Measurements from ENCODE around the gene TMEM141.
A peak's percentile ranks its signal among the peaks of the same experiment; 100 is the strongest.
"Not testable (repeated sequence)": the region's sequence is repeated elsewhere in the genome, so short reads cannot be mapped to it uniquely, and the experiment has no call there.

TMEM141 gene

DNA sequence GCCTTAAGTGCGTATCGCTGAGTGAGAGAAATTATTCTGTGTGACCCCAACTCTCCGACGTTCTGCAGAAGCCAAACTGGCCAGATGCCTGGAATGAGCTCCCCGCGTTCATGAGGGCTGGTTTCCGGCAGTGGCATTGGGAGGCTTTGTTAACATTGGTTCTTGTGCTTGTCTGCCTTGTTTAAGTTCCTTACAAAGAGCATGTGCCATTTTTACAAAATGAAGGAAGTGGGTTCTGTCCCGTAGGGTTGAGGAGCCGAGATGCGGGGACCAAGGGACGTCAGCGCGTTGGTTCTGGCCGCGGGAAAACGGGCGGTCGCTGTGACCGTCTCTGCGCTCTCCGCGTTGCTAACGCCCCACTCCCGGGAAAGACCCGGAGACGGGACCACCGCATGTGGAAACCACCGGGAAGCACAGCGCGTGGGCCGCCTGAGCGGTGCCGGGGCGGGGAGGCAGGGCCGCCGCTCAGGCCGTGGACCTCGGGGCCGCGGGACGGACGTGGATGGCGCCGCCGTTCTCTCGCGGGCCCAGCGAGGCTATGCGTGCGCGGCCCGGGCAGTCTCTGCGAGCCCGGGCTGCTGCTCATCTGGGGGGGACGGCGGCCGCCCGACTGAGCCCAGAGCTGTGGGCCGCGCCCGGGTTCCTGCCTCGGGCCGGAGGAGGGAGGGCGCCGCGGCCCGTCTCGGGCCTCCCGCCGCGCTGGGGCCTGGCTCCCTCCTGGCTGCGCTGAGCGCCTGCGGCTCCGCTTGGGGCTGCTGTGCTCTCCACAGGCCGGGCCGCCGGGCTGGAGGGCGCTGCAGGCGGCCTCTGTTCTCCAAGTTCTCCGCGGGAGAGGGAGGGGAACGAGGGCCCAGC is 30.1 kb downstream of the TMEM141 start:
- peak; percentile 49 for DNase-seq

- no peak for DNase-seq
These were observed 30.8 kb downstream of the TMEM141 start for GRCh38 chr9:136821826-136822544.

- no peak for DNase-seq
These were observed 32.2 kb downstream of the TMEM141 start for GRCh38 chr9:136823136-136824046.

DNA sequence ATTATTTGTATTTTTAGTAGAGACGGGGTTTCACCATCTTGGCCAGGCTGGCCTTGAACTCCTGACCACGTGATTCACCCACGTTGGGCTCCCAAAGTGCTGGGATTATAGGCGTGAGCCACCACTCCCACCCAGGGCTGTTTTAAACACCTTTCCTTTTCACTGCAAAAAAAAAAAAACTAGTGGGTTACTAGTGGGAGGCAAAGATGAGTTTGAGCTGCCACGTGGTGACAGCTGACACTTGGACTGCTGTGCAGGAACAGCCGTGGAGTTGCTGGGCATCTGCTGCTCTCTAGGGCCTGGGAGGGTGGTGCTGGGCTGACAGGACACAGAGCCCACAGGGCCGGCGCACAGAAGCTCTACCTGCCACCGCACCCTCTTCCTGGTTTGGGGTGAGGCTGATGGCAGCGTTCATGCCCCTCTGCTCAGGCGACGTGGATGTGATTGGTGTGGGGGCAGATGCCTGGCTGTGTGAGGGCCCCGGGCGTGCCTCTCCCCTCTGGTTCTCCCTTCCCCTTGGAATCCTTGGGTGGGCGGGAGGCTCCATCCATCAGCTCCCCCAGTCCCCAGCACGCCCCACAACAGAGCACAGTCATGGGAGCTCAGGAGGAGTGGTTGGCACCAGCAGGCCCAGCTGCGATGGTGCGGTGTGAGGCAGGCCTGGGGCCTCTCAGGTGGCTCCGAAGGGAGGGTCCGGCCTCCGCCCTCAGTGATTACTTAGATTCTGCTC is 33.5 kb downstream of the TMEM141 start:
- no peak for DNase-seq

GRCh38 chr9:136825295-136826187 is 34.4 kb downstream of the TMEM141 start:
- DNase-seq = no peak

GRCh38 chr9:136826188-136826541 is 35.0 kb downstream of the TMEM141 start:
- DNase-seq = no peak

DNA sequence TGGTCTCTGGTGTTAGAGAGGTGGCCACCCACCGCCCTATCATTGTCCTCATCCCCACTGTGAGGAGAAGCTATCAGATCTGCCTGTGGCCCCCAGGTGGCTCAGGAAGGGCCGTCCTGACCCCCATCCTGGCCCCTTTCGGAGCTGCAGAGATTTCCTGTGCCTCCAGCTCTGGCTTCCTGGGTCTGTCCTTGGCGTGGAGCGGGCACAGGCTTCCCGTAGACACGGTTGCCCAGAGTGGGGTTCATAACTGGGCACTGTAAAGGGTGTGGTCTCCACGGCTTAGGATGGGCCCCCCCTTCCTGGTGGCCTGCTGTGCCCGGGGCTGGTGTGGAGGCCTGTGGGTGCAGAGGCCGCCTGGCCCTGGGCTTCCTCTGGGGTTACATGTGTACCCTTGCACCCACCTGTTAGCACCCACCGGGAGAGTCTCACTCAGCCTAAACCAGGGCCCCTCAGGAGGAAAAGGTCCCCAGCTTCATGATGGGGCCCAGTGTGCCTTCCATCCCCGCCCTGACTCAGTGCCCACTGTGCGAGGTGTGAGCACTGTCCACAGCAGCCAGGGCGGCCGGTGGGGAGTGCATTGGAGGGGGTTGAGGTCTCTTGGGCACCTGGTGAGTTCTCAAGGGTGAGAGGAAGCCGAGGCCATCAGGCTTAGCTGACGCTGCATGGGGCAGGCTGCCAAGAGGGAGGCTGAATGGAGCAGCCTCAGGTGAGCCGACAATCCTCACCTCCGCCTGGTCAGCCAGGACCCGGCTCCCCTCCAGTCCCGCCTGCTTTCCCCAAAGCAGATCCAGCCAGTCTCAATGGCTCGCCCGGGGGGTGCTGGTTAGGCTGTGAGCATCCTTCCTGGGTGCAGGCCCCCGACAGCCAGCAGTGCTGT is 35.8 kb downstream of the TMEM141 start:
- DNase-seq = no peak

DNA sequence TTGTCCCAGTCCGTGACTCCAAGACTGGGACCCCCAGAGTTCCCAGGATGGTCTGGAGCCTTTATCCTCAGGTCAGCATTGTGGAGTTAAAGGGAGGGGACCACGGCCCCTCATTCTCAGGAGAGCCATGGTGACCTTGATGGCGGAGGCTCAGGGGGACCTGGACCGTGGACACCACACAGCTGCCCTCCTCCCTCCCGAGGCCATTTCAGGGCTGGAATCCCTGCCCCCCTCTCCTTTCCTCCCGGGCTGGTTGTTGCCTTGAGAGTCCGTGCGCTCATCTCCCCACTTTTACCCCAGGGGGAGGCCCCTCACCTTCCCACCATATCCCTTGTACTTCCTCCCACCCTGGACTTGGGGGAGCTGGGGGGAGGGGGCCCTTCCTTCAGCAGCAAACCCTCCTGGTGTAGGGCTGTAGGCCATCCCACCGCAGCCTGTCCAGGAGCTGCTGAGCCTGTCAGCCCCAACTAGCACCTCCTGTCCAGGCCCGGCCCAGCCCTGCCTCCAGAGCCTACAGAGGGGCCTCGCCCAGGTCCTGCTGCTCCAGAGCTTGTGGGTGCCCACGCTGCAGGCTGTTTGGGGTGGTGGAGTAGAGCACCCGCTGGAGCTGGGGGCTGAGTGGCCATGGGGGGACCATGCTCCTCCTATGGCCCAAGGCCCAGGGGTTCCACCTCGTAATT is 36.8 kb downstream of the TMEM141 start:
- no peak for DNase-seq

GRCh38 chr9:136828474-136829140 is 37.5 kb downstream of the TMEM141 start:
- DNase-seq = no peak

- no peak for DNase-seq
These were observed 38.3 kb downstream of the TMEM141 start for GRCh38 chr9:136829412-136829811.

DNA sequence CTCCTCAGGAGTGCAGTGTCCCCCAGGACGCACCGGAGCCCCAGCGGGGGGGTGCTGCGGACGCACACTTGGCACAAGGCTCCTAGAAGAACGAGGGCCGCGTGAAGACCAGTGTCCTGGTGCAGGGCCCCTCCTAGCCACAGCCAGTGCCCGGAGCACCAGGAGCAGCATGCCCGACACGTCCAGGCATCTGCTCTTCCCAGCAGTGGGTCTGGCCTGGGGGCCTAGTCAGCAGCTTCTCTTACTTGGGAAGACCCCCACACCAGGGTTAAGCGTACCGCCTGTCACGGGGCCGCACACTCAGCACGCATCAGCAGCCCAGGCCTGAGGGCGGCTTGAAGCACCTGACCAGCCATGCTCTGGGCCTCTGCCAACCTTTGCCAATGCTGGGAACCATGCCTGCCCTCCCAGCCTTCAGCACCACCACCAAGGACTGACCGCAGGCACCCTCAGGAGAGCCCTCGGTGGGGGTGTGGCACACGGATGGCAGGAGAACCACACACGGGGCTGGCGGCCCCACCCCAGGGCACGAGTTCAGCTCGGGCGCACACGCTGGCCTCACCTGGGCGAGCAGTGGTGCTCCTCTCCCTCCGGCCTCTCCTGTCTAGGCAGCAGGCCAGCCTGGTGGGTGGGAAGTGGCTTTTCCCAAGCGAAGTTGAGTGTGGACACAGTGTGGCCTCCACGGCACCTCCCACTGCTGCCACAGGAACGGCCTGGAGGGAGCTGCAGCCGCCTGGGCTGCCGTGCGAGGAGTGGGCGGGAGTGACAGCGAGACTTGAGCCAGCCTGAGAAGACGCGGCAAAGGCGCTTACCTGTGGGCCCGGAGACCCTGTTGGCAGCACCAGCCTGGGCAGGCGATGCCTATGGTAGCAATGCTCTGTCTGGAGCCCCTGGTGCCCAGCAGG is 39.1 kb downstream of the TMEM141 start:
- DNase-seq = no peak

- DNase-seq = no peak
These were observed 40.0 kb downstream of the TMEM141 start for GRCh38 chr9:136831002-136831719.

DNA sequence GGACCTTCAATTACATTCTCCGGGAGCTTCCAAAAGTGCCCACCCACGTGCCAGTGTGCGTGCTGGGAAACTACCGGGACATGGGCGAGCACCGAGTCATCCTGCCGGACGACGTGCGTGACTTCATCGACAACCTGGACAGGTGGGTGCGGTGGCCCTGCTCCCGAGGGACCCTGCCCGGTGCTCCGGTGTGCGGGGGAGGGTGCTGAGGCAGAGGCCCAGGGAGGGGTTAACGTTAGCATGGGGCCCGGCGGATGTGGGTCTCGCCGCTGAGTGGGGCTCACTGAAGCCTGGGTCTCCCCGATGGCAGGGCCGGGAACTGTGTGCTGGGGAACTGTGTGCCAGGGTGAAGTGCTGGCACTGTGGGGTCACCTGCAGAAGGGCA is 40.6 kb downstream of the TMEM141 start:
- no peak for DNase-seq

- no peak for DNase-seq
These were observed 41.4 kb downstream of the TMEM141 start for GRCh38 chr9:136832581-136832980.

GRCh38 chr9:136833381-136834048 is 42.4 kb downstream of the TMEM141 start:
- not testable (repeated sequence) for DNase-seq

GRCh38 chr9:136835162-136835931 is 44.2 kb downstream of the TMEM141 start:
- peak; percentile 29 for DNase-seq

Measured in hematopoietic multipotent progenitor cell treated with erythropoietin and hydrocortisone succinate and interleukin-3 and kit ligand, for 4 days (in vitro differentiated cells).